ENCODE data around the gene LPAR6.

DNA sequence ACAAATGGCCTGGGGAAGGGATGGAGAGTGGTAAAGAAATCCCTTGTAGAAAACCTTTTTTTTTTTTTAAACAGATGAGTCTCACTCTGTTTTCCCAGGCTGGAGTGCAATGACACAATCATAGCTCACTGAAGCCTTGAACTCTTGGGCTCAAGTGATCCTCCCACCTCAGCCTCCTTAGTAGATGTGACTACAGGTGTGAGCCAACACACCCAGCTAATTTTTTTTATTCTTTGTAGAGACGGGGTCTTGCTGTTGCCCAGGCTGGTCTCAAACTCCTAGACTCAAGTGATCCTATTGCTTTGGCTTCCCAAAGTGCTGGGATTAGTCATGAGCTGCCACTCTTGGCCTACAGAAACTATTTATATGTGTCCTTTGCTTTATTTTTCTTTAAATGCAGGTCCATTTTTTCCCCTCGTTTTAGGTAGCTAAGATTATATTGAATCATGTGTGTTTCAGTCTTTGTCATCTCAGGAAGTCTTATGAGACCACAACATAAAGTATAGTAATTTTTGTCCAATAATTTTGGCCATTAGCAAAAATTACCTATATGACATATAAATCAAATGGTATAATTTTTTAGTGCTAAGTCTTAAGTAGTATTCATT lies 10.5 kb downstream of the LPAR6 start:
- TF ChIP-seq, protein P1, sequence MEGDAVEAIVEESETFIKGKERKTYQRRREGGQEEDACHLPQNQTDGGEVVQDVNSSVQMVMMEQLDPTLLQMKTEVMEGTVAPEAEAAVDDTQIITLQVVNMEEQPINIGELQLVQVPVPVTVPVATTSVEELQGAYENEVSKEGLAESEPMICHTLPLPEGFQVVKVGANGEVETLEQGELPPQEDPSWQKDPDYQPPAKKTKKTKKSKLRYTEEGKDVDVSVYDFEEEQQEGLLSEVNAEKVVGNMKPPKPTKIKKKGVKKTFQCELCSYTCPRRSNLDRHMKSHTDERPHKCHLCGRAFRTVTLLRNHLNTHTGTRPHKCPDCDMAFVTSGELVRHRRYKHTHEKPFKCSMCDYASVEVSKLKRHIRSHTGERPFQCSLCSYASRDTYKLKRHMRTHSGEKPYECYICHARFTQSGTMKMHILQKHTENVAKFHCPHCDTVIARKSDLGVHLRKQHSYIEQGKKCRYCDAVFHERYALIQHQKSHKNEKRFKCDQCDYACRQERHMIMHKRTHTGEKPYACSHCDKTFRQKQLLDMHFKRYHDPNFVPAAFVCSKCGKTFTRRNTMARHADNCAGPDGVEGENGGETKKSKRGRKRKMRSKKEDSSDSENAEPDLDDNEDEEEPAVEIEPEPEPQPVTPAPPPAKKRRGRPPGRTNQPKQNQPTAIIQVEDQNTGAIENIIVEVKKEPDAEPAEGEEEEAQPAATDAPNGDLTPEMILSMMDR (IDR thresholded peaks at IDR 0.05; ENCODE audit: low read depth, low read length, poor library complexity, severe bottlenecking) = no peak
- TF ChIP-seq EZH2phosphoT487 (IDR thresholded peaks at IDR 0.05; ENCODE audit: borderline replicate concordance, low read length) = no peak
